Spleen (tissue), 11 donors: ENCODE data around the gene MTA1. TPM values are rescaled to one million over a fixed set of nuclear protein-coding genes. Genes with fewer than 3 reads are reported as not detected.

ENCODE experiments used
- DNase-seq: peaks from one replicate; pipeline ENCODE4 v3.0.0-alpha.2; 2020
- H3K27ac ChIP-seq, 8 donors: fragments of 200-600 bp; sonication (generic) in 7 of 8; 1 replicate in 4 of 8; 2 replicates in 4 of 8; pipeline versions ENCODE4 v1.5.0 to v1.8.0; 2016 to 2021; ENCODE audit warnings: inconsistent platforms in 4 of 8, mild to moderate bottlenecking in 4 of 8, moderate library complexity in 1 of 8
- H3K27me3 ChIP-seq, 7 donors: fragments of 200-600 bp; sonication (generic) in 6 of 7; replicated peaks in 1 of 7; 1 replicate in 4 of 7; 2 replicates in 3 of 7; pipeline versions ENCODE4 v1.5.0 to v1.8.0; 2016 to 2021; ENCODE audit warnings: inconsistent platforms in 3 of 7, mild to moderate bottlenecking in 1 of 7
- H3K36me3 ChIP-seq, 6 donors: fragments of 200-600 bp; sonication (generic) in 5 of 6; 1 replicate in 4 of 6; 2 replicates in 2 of 6; pipeline versions ENCODE4 v1.5.0 to v1.8.0; 2016 to 2021; ENCODE audit warnings: inconsistent platforms in 2 of 6
- H3K4me1 ChIP-seq, 6 donors: fragments of 200-600 bp; sonication (generic) in 5 of 6; 1 replicate in 3 of 6; 2 replicates in 3 of 6; pipeline versions ENCODE4 v1.5.0 to v1.8.0; 2016 to 2021; ENCODE audit warnings: inconsistent platforms in 3 of 6
- H3K4me3 ChIP-seq, 8 donors: fragments of 200-600 bp; sonication (generic) in 7 of 8; 1 replicate in 4 of 8; 2 replicates in 4 of 8; pipeline versions ENCODE4 v1.5.0 to v1.8.0; 2016 to 2021; ENCODE audit warnings: inconsistent platforms in 4 of 8, mild to moderate bottlenecking in 4 of 8, moderate library complexity in 2 of 8
- H3K9me3 ChIP-seq, 8 donors: fragments of 200-600 bp; sonication (generic) in 7 of 8; 1 replicate in 4 of 8; 2 replicates in 4 of 8; pipeline versions ENCODE4 v1.5.0 to v1.8.0; 2016 to 2021; ENCODE audit warnings: inconsistent platforms in 4 of 8
- POLR2A ChIP-seq, 3 donors: fragments of 450-650 bp; IDR thresholded peaks; one replicate each; pipeline ENCODE4 v1.5.1; 2017; ENCODE audit warnings: antibody characterized with exemption in 3 of 3, mild to moderate bottlenecking in 1 of 3
- POLR2AphosphoS5 ChIP-seq, 3 donors: sonication (generic); formaldehyde crosslinking; IDR thresholded peaks; one replicate each; pipeline ENCODE4 v1.5.1; 2017; ENCODE audit warnings: antibody characterized with exemption in 3 of 3
- WGBS, 5 donors: extraction: QIAGEN DNeasy Blood & Tissue Kit in 3 of 5; methylation state at CpG; one replicate each; pipeline versions ENCODE4 v1.1.5 to v1.1.7; 2013 to 2018; 5-methylcytosine and 5-hydroxymethylcytosine counted together
- intact Hi-C: fragments of 100-400 bp; cut with DNase I; formaldehyde crosslinking; loops from one replicate; pipeline ENCODE4 v1.15.0; 2023; ENCODE audit warnings: low total_unique reads
- polyA plus RNA-seq, 3 donors: library from polyadenylated mRNA; stranded (reverse); fragments of 200-250 nt; gene quantifications; one replicate each; pipeline ENCODE4 v1.2.1, GENCODE V29; 2013
- total RNA-seq, 7 donors: library from RNA; depleted of rRNA in 3 of 7; stranded (reverse); fragments of >200 nt in 3 of 7; fragmentation: NEBNext Ultra II Directional in 4 of 7; extraction: Animal tissue kit (Norgen Biotek cat#: 25700) in 4 of 7; gene quantifications; one replicate each; pipeline versions ENCODE4 v1.1.0 to v1.2.1, GENCODE V29; 2016 to 2021
- TF ChIP-seq, protein P1 (sequence below), 11 experiments: fragments of 200-600 bp in 7 of 11; fragments of 450-650 bp in 4 of 11; sonication (generic) in 4 of 11; IDR thresholded peaks in 8 of 11; conservative IDR thresholded peaks in 3 of 11; 1 replicate in 7 of 11; 2 replicates in 4 of 11; pipeline versions ENCODE4 v1.4.0 to v1.8.0; 2016 to 2021; ENCODE audit warnings: antibody characterized with exemption in 11 of 11, inconsistent platforms in 4 of 11, mild to moderate bottlenecking in 1 of 11
- donor health status: healthy with polysubstance abuse.
- donor health status: DM: no; HTN: no; CAD: no; lungs with moderate emphysema.
- donor health status: DM: no; HTN: no; CAD: no.
- donor health status: Bipolar disorder and iron deficiency.
- donor health status: healthy.
- donor health status: DM: no; HTN: no; CAD: no.
- donor health status: DM: yes; HTN: yes; CAD: no.

Gene MTA1
- total and polyA plus RNA-seq, 10 donors: 33.0 to 128 (median 78.2) TPM

GRCh38 chr14:105478398-105479251 is 59.0 kb downstream of the MTA1 start:
- H3K9me3 ChIP-seq: no peaks in the 10 kb centered on the region
- peaks cover 35 to 95% (median 86%) of the 10 kb centered on the region in 6 donors for H3K4me1 ChIP-seq
- no peak for TF ChIP-seq POLR2AphosphoS5 (IDR thresholded peaks at IDR 0.05)
- TF ChIP-seq, protein P1, sequence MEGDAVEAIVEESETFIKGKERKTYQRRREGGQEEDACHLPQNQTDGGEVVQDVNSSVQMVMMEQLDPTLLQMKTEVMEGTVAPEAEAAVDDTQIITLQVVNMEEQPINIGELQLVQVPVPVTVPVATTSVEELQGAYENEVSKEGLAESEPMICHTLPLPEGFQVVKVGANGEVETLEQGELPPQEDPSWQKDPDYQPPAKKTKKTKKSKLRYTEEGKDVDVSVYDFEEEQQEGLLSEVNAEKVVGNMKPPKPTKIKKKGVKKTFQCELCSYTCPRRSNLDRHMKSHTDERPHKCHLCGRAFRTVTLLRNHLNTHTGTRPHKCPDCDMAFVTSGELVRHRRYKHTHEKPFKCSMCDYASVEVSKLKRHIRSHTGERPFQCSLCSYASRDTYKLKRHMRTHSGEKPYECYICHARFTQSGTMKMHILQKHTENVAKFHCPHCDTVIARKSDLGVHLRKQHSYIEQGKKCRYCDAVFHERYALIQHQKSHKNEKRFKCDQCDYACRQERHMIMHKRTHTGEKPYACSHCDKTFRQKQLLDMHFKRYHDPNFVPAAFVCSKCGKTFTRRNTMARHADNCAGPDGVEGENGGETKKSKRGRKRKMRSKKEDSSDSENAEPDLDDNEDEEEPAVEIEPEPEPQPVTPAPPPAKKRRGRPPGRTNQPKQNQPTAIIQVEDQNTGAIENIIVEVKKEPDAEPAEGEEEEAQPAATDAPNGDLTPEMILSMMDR (IDR thresholded peaks at IDR 0.05 in 8 of 11, conservative IDR thresholded peaks at IDR 0.05 in 3 of 11): no peak
- TF ChIP-seq POLR2A (IDR thresholded peaks at IDR 0.05): no peak
- H3K36me3 ChIP-seq: peaks cover 0 to 21% (median 5%) of the 10 kb centered on the region in 6 donors
- H3K27ac ChIP-seq: peak overlapping the region in 6 of 8 donors; percentile 7 to 95 (median 90)
- no peak for DNase-seq
- peak overlapping the region in 4 of 8 donors; percentile 4 to 89 (median 10) for H3K4me3 ChIP-seq
- 38 to 71% (median 50%) methylated on average over 7 to 81 of the region's 81 CpGs for WGBS, 5 donors
- intact Hi-C loops: no loop called here
- H3K27me3 ChIP-seq: peaks cover 0 to 74% (median 42%) of the 10 kb centered on the region in 7 donors

DNA sequence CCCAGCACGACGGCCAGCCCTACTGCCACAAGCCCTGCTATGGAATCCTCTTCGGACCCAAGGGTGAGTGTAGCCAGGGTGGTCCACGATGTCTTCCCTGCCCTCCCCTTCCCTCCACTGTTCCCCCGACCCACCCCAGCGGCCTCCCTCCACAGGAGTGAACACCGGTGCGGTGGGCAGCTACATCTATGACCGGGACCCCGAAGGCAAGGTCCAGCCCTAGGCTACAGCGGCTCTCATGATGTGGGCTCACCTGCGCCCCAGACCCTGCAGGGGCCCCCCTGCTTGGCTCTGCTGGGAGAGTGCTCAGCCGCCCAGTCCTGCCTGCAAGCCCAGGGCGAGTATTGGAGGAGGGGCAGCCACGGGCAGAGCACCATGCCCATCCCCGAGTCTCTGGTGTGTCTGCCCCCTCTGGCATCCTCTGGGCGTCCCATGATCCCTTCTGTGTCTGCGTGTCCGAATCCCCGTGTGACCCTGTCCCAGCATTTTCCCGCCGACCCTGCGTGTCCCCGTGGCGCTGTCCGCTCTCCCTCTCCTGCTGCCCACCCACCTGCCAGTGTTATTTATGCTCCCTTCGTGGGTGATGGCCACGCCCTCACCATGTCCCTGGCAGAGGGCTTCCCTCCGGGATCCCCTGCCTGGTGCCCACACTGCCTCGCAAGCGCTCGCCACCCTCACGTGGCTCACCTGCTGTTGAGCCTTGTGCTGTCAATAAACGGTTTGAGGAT is 60.0 kb downstream of the MTA1 start:
- intact Hi-C loops: no loop called here

GRCh38 chr14:105480199-105480746 is 60.6 kb downstream of the MTA1 start:
- Histone ChIP-seq H3K9me3 (no peaks in the 10 kb centered on the region), H3K27me3 (peaks cover 0 to 65% (median 28%) of the 10 kb centered on the region in 7 donors), H3K27ac (peak overlapping the region in 7 of 8 donors; percentile 80 to 95 (median 89)), H3K4me3 (peak overlapping the region in 1 of 8 donors; percentile 66), H3K36me3 (peaks cover 0 to 21% (median 5%) of the 10 kb centered on the region in 6 donors), H3K4me1 (peaks cover 36 to 99% (median 90%) of the 10 kb centered on the region in 6 donors)
- TF ChIP-seq, protein P1 (IDR thresholded peaks at IDR 0.05 in 8 of 11, conservative IDR thresholded peaks at IDR 0.05 in 3 of 11): no peak
- TF ChIP-seq POLR2A (IDR thresholded peaks at IDR 0.05) (no peak), POLR2AphosphoS5 (IDR thresholded peaks at IDR 0.05) (no peak)
- DNase-seq: no peak
- intact Hi-C loops: no loop called here
- WGBS, 5 donors: 51 to 62% (median 57%) methylated on average over 15 of the region's 15 CpGs

More for the DNA sequence above, 60.0 kb downstream of the MTA1 start:
- peaks cover 35 to 98% (median 89%) of the 10 kb centered on the region in 6 donors for H3K4me1 ChIP-seq
- TF ChIP-seq, protein P1 (IDR thresholded peaks at IDR 0.05 in 8 of 11, conservative IDR thresholded peaks at IDR 0.05 in 3 of 11): no peak
- peak in 1 of 3 donors; percentile 32 for TF ChIP-seq POLR2AphosphoS5 (IDR thresholded peaks at IDR 0.05)
- H3K4me3 ChIP-seq: no peak overlapping the region
- peaks cover 0 to 21% (median 5%) of the 10 kb centered on the region in 6 donors for H3K36me3 ChIP-seq
- peaks cover 0 to 65% (median 35%) of the 10 kb centered on the region in 7 donors for H3K27me3 ChIP-seq
- H3K27ac ChIP-seq: peak overlapping the region in 6 of 8 donors; percentile 80 to 95 (median 90)
- no peak for DNase-seq
- no peaks in the 10 kb centered on the region for H3K9me3 ChIP-seq
- WGBS, 5 donors: 46 to 67% (median 54%) methylated on average over 22 to 34 of the region's 34 CpGs
